DOHH2 (cell line): Measurements from ENCODE around the gene OSBPL10.

Source experiments
- EZH2phosphoT487 ChIP-seq: fragments of 200-600 bp; sonication (generic); IDR thresholded peaks from 2 replicates; pipeline ENCODE4 v1.6.1; 2017; ENCODE audit warnings: borderline replicate concordance, mild to moderate bottlenecking, antibody characterized with exemption, low read length, moderate library complexity, mixed read lengths
- TF ChIP-seq, protein P1 (sequence below): fragments of 200-600 bp; sonication (generic); IDR thresholded peaks from one replicate; pipeline ENCODE4 v1.5.1; 2014; ENCODE audit warnings: antibody characterized with exemption, mild to moderate bottlenecking, low read depth, low read length; ENCODE audit not compliant: poor library complexity, severe bottlenecking

DNA sequence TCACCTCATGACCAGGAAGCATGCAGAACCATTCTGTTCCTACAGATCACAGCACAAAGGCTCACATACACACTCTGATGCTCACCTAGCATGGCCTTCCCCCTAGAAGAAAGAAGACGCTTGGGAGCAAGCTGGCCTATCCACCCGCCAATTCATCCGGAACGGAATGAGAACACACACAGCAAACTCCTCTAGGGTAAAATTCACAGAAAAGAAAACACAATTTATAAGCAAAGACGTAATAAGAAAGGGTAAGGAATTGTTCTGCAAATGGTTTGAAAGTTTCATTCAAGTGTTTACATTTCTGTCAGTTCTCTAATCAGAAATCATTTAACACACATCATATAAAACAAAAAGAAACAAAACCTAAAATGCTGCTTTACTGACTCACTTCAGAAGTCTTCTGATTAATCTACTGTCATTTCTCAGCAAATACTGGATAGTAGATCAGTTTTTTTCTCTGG lies 218.1 kb downstream of the OSBPL10 start:
- TF ChIP-seq, protein P1, sequence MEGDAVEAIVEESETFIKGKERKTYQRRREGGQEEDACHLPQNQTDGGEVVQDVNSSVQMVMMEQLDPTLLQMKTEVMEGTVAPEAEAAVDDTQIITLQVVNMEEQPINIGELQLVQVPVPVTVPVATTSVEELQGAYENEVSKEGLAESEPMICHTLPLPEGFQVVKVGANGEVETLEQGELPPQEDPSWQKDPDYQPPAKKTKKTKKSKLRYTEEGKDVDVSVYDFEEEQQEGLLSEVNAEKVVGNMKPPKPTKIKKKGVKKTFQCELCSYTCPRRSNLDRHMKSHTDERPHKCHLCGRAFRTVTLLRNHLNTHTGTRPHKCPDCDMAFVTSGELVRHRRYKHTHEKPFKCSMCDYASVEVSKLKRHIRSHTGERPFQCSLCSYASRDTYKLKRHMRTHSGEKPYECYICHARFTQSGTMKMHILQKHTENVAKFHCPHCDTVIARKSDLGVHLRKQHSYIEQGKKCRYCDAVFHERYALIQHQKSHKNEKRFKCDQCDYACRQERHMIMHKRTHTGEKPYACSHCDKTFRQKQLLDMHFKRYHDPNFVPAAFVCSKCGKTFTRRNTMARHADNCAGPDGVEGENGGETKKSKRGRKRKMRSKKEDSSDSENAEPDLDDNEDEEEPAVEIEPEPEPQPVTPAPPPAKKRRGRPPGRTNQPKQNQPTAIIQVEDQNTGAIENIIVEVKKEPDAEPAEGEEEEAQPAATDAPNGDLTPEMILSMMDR: no peak
- no peak for TF ChIP-seq EZH2phosphoT487
